ENCODE data around the gene GABRB3.
A peak's percentile ranks its signal among the peaks of the same experiment; 100 is the strongest.

The GABRB3 gene

GRCh38 chr15:26771578-26772153 is 1.2 kb downstream of the GABRB3 start:
- ChIA-PET POLR2A (no interaction called here), CTCF (no interaction called here)
- TF ChIP-seq ZNF311 (tag by site-specific recombination; IDR thresholded peaks at IDR 0.05; ENCODE audit: borderline replicate concordance) (no peak), ATF2 (tag by site-specific recombination; IDR thresholded peaks at IDR 0.05; ENCODE audit: low read depth) (no peak), ZNF701 (tag by site-specific recombination; IDR thresholded peaks at IDR 0.05) (no peak), ZNF488 (tag by site-specific recombination; IDR thresholded peaks at IDR 0.05) (no peak), ZNF10 (tag by site-specific recombination; IDR thresholded peaks at IDR 0.05) (no peak), REST (tag by site-specific recombination; IDR thresholded peaks at IDR 0.05) (peak; percentile 68)
- H3K9me3 ChIP-seq (ENCODE audit: control insufficient read depth, insufficient read depth, low read depth, low read length): no peaks in the 10 kb centered on the region
- no peak overlapping the region for H3K4me3 ChIP-seq (ENCODE audit: low read depth, low read length)
- no peak overlapping the region for H3K27ac ChIP-seq (ENCODE audit: extremely low read depth, low read depth, low read length)
- H3K4me1 ChIP-seq (ENCODE audit: control insufficient read depth, insufficient read depth, low read length): no peaks in the 10 kb centered on the region
- no peaks in the 10 kb centered on the region for H3K36me3 ChIP-seq (ENCODE audit: control insufficient read depth in 2 of 2, insufficient read depth in 1 of 2, low read length in 2 of 2)

- H3K27ac ChIP-seq (ENCODE audit: extremely low read depth, low read depth, low read length): no peak overlapping the region
- H3K4me1 ChIP-seq (ENCODE audit: control insufficient read depth, insufficient read depth, low read length): no peaks in the 10 kb centered on the region
- ChIA-PET POLR2A (no interaction called here), CTCF (interaction anchor here (0.6 kb wide), 1 partner anchor 879 kb away, joined by 3 read pairs; no protein-coding TSS in a partner anchor)
- no peaks in the 10 kb centered on the region for H3K9me3 ChIP-seq (ENCODE audit: control insufficient read depth, insufficient read depth, low read depth, low read length)
- H3K36me3 ChIP-seq (ENCODE audit: control insufficient read depth in 2 of 2, insufficient read depth in 1 of 2, low read length in 2 of 2): no peaks in the 10 kb centered on the region
- no peak overlapping the region for H3K4me3 ChIP-seq (ENCODE audit: low read depth, low read length)
- no peak for TF ChIP-seq ZEB2 (tag by site-specific recombination; IDR thresholded peaks at IDR 0.05)
- TF ChIP-seq ZNF169 (tag by site-specific recombination; IDR thresholded peaks at IDR 0.05): no peak
Measured at GRCh38 chr15:26771168-26771567, 1.7 kb downstream of the GABRB3 start.

GRCh38 chr15:26767169-26767670 is 5.6 kb downstream of the GABRB3 start:
- ChIA-PET CTCF (no interaction called here), POLR2A (no interaction called here)
- H3K4me3 ChIP-seq (ENCODE audit: low read depth, low read length): no peak overlapping the region
- no peak overlapping the region for H3K27ac ChIP-seq (ENCODE audit: extremely low read depth, low read depth, low read length)
- H3K9me3 ChIP-seq (ENCODE audit: control insufficient read depth, insufficient read depth, low read depth, low read length): no peaks in the 10 kb centered on the region
- TF ChIP-seq YY1 (tag by site-specific recombination; IDR thresholded peaks at IDR 0.05): no peak
- TF ChIP-seq PRDM4 (tag by site-specific recombination; IDR thresholded peaks at IDR 0.05): peak; percentile 78
- no peak for TF ChIP-seq KLF16 (tag by site-specific recombination; IDR thresholded peaks at IDR 0.05)
- no peak for TF ChIP-seq ZNF202 (tag by site-specific recombination; IDR thresholded peaks at IDR 0.05; ENCODE audit: borderline replicate concordance)
- TF ChIP-seq ZNF26 (tag by site-specific recombination; IDR thresholded peaks at IDR 0.05): no peak
- TF ChIP-seq ZNF473 (tag by site-specific recombination; IDR thresholded peaks at IDR 0.05): no peak
- no peak for TF ChIP-seq ZNF10 (tag by site-specific recombination; IDR thresholded peaks at IDR 0.05)
- H3K4me1 ChIP-seq (ENCODE audit: control insufficient read depth, insufficient read depth, low read length): no peaks in the 10 kb centered on the region
- H3K36me3 ChIP-seq (ENCODE audit: control insufficient read depth in 2 of 2, insufficient read depth in 1 of 2, low read length in 2 of 2): no peaks in the 10 kb centered on the region

Data from HEK293 (cell line).